ENCODE measurements around the gene CELF2.
A peak's percentile ranks its signal among the peaks of the same experiment; 100 is the strongest.

CELF2 gene

GRCh38 chr10:11148142-11149028, 130.7 kb downstream of the CELF2 start:
- H3K9me3 ChIP-seq (ENCODE audit: control insufficient read depth in 1 of 2, low read length in 2 of 2) = no peaks in the 10 kb centered on the region
- peaks cover 12 to 45% of the 10 kb centered on the region in 2 donors for H3K4me1 ChIP-seq (ENCODE audit: control insufficient read depth in 1 of 2, insufficient read depth in 2 of 2, low read length in 2 of 2)
- H3K36me3 ChIP-seq (ENCODE audit: control insufficient read depth in 1 of 2, insufficient read depth in 2 of 2, low read length in 2 of 2) = no peaks in the 10 kb centered on the region
- H3K27ac ChIP-seq (ENCODE audit: low read depth, low read length) = no peak overlapping the region
- H3K9ac ChIP-seq (ENCODE audit: low read depth in 1 of 2, low read length in 2 of 2) = no peak overlapping the region
- no peaks in the 10 kb centered on the region for H3K27me3 ChIP-seq (ENCODE audit: control insufficient read depth in 1 of 2, insufficient read depth in 2 of 2, low read length in 2 of 2)
- no peak overlapping the region for H3K4me3 ChIP-seq (ENCODE audit: low read depth in 1 of 2, low read length in 2 of 2)

DNA sequence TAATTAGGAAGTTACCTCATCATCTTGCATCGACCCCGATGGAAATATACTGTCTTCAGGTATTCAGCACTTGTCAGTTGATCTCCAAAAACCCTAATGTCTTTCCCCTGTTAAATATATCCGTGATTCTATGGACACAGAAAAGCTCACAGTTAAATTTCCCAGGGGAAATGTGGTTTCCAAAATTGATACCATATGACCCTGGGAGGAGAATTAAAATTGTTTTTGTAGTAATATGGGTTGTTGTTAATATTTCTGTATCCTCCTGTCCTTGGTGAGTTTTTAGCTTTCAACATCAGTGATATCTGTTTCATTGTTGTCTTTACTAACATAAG, 132.1 kb downstream of the CELF2 start:
- Histone ChIP-seq H3K27ac (ENCODE audit: low read depth, low read length) (no peak overlapping the region), H3K9me3 (ENCODE audit: control insufficient read depth in 1 of 2, low read length in 2 of 2) (no peaks in the 10 kb centered on the region), H3K27me3 (ENCODE audit: control insufficient read depth in 1 of 2, insufficient read depth in 2 of 2, low read length in 2 of 2) (no peaks in the 10 kb centered on the region), H3K36me3 (ENCODE audit: control insufficient read depth in 1 of 2, insufficient read depth in 2 of 2, low read length in 2 of 2) (no peaks in the 10 kb centered on the region), H3K4me1 (ENCODE audit: control insufficient read depth in 1 of 2, insufficient read depth in 2 of 2, low read length in 2 of 2) (peaks cover 12 to 45% of the 10 kb centered on the region in 2 donors), H3K9ac (ENCODE audit: low read depth in 1 of 2, low read length in 2 of 2) (peak overlapping the region in 1 of 2 donors; percentile 12), H3K4me3 (ENCODE audit: low read depth in 1 of 2, low read length in 2 of 2) (peak overlapping the region in 1 of 2 donors; percentile 9)

DNA sequence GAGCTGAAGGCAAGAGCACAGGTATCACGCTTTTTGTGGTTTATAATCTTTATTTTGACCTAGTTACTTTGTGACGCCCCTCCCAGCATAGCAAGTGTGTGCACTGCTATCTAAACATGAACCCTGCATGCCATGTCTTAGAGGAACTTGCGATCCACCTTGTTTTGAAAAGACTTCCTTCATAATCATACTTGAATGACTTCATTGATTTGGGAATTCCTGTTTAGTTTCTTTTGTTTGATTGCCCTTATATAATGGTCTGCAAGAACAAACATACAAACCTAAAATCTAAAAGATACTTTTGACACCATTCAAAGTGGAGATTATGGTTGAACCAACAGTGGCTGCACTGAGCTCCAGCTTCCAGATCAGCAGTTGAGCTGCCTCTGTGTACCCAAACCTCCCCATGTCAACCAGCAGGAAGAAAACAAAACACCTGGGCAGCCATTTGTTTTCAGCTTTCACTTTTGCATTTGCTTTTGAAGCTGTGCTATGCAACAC, 132.6 kb downstream of the CELF2 start:
- Histone ChIP-seq H3K27me3 (ENCODE audit: control insufficient read depth in 1 of 2, insufficient read depth in 2 of 2, low read length in 2 of 2) (no peaks in the 10 kb centered on the region), H3K4me3 (ENCODE audit: low read depth in 1 of 2, low read length in 2 of 2) (peak overlapping the region; percentile 18 to 32), H3K27ac (ENCODE audit: low read depth, low read length) (no peak overlapping the region), H3K36me3 (ENCODE audit: control insufficient read depth in 1 of 2, insufficient read depth in 2 of 2, low read length in 2 of 2) (no peaks in the 10 kb centered on the region), H3K9me3 (ENCODE audit: control insufficient read depth in 1 of 2, low read length in 2 of 2) (no peaks in the 10 kb centered on the region), H3K9ac (ENCODE audit: low read depth in 1 of 2, low read length in 2 of 2) (peak overlapping the region; percentile 9 to 12), H3K4me1 (ENCODE audit: control insufficient read depth in 1 of 2, insufficient read depth in 2 of 2, low read length in 2 of 2) (peaks cover 12 to 45% of the 10 kb centered on the region in 2 donors)

DNA sequence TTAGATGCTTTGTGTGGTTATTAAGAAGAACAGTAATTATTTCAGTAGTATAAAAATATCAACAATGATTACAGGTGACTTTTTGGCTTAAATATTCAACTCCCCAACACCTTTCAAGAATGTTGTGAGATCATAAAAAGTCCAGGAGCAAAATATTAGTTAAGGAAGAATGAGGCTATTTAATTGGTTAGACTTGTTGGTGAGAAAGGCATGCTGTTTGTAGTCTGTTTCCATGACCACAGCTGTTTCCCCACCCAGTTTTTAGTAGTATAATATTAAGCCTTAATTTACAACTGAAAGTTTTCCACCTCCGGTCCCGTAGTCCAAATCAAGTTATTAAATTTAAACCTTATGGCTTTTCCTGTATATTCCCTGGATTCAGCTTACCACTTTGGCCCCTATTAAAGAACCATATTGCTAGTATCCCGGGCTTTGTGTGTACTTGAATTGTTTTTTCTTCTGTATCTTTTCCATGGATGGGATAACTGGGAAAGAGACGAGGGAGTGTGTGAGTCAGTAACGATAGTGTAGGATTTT, 133.3 kb downstream of the CELF2 start:
- Histone ChIP-seq H3K9ac (ENCODE audit: low read depth in 1 of 2, low read length in 2 of 2) (no peak overlapping the region), H3K27me3 (ENCODE audit: control insufficient read depth in 1 of 2, insufficient read depth in 2 of 2, low read length in 2 of 2) (no peaks in the 10 kb centered on the region), H3K36me3 (ENCODE audit: control insufficient read depth in 1 of 2, insufficient read depth in 2 of 2, low read length in 2 of 2) (no peaks in the 10 kb centered on the region), H3K9me3 (ENCODE audit: control insufficient read depth in 1 of 2, low read length in 2 of 2) (no peaks in the 10 kb centered on the region), H3K27ac (ENCODE audit: low read depth, low read length) (no peak overlapping the region), H3K4me3 (ENCODE audit: low read depth in 1 of 2, low read length in 2 of 2) (peak overlapping the region in 1 of 2 donors; percentile 12), H3K4me1 (ENCODE audit: control insufficient read depth in 1 of 2, insufficient read depth in 2 of 2, low read length in 2 of 2) (peaks cover 11 to 39% of the 10 kb centered on the region in 2 donors)

GRCh38 chr10:11152801-11153200, 135.1 kb downstream of the CELF2 start:
- H3K4me3 ChIP-seq (ENCODE audit: low read depth in 1 of 2, low read length in 2 of 2) = no peak overlapping the region
- no peaks in the 10 kb centered on the region for H3K9me3 ChIP-seq (ENCODE audit: control insufficient read depth in 1 of 2, low read length in 2 of 2)
- no peak overlapping the region for H3K27ac ChIP-seq (ENCODE audit: low read depth, low read length)
- no peak overlapping the region for H3K9ac ChIP-seq (ENCODE audit: low read depth in 1 of 2, low read length in 2 of 2)
- no peaks in the 10 kb centered on the region for H3K36me3 ChIP-seq (ENCODE audit: control insufficient read depth in 1 of 2, insufficient read depth in 2 of 2, low read length in 2 of 2)
- no peaks in the 10 kb centered on the region for H3K27me3 ChIP-seq (ENCODE audit: control insufficient read depth in 1 of 2, insufficient read depth in 2 of 2, low read length in 2 of 2)
- peaks cover 5 to 23% of the 10 kb centered on the region in 2 donors for H3K4me1 ChIP-seq (ENCODE audit: control insufficient read depth in 1 of 2, insufficient read depth in 2 of 2, low read length in 2 of 2)

DNA sequence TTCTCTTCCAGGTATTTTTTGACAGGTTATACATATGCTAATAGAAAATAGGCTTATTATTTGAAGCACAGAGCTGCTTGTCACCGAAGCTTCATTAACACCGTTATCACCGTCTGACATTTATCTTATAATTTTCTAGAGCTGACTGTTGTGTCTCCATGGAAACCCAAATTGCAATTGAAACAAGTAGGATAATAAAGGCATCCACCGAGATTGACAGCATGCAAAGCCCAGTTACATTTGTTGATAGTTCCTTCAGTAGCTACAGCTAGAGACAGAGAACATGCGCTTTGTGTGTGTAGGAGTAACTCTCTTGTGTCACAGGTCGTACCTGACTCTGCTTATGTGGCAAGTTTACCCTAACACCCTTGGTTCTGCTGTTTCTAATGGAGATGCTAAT, 135.6 kb downstream of the CELF2 start:
- Histone ChIP-seq H3K9ac (ENCODE audit: low read depth in 1 of 2, low read length in 2 of 2) (no peak overlapping the region), H3K9me3 (ENCODE audit: control insufficient read depth in 1 of 2, low read length in 2 of 2) (no peaks in the 10 kb centered on the region), H3K27ac (ENCODE audit: low read depth, low read length) (no peak overlapping the region), H3K27me3 (ENCODE audit: control insufficient read depth in 1 of 2, insufficient read depth in 2 of 2, low read length in 2 of 2) (no peaks in the 10 kb centered on the region), H3K36me3 (ENCODE audit: control insufficient read depth in 1 of 2, insufficient read depth in 2 of 2, low read length in 2 of 2) (no peaks in the 10 kb centered on the region), H3K4me1 (ENCODE audit: control insufficient read depth in 1 of 2, insufficient read depth in 2 of 2, low read length in 2 of 2) (peaks cover 5 to 19% of the 10 kb centered on the region in 2 donors), H3K4me3 (ENCODE audit: low read depth in 1 of 2, low read length in 2 of 2) (no peak overlapping the region)

DNA sequence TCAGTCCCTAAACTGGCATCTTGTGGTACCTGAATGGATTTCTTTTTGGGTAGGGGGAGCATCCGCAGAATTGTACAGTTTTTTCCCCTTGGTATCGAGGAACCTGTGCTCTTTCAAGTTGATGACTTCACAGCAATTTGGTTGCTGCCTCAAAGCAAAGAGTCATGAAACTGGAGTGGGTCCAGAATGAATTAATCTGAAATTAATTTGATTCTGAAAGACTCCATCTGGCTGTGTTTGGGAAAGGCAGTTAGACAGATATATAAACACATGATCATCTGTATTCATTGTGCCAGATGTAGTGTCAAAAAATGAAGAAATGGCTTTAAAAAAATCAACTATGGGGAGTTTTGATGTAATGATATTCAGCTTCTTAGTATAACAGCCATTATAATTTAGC, 136.1 kb downstream of the CELF2 start:
- Histone ChIP-seq H3K9me3 (ENCODE audit: control insufficient read depth in 1 of 2, low read length in 2 of 2) (no peaks in the 10 kb centered on the region), H3K27me3 (ENCODE audit: control insufficient read depth in 1 of 2, insufficient read depth in 2 of 2, low read length in 2 of 2) (no peaks in the 10 kb centered on the region), H3K9ac (ENCODE audit: low read depth in 1 of 2, low read length in 2 of 2) (no peak overlapping the region), H3K27ac (ENCODE audit: low read depth, low read length) (no peak overlapping the region), H3K4me1 (ENCODE audit: control insufficient read depth in 1 of 2, insufficient read depth in 2 of 2, low read length in 2 of 2) (peaks cover 5 to 17% of the 10 kb centered on the region in 2 donors), H3K36me3 (ENCODE audit: control insufficient read depth in 1 of 2, insufficient read depth in 2 of 2, low read length in 2 of 2) (no peaks in the 10 kb centered on the region), H3K4me3 (ENCODE audit: low read depth in 1 of 2, low read length in 2 of 2) (no peak overlapping the region)

DNA sequence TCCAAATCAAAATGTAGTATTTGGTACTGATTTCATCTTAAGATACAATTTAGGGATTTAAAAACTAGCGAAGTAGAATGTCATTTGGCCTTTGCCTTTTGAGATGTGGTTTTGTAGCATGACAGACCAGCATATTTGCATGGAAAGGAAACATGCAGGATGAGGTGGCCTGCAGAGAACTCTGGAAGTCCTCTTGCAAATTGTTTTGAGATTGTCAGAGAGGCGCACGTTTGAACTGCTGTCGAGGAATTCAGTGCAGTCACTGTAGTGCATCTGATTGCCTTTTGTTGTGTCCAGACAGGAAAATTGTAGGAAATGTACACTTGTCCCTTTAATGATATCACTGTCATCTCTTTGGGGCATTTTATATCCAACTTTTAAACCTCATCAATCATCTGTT, 136.7 kb downstream of the CELF2 start:
- no peaks in the 10 kb centered on the region for H3K27me3 ChIP-seq (ENCODE audit: control insufficient read depth in 1 of 2, insufficient read depth in 2 of 2, low read length in 2 of 2)
- H3K9ac ChIP-seq (ENCODE audit: low read depth in 1 of 2, low read length in 2 of 2) = no peak overlapping the region
- no peak overlapping the region for H3K4me3 ChIP-seq (ENCODE audit: low read depth in 1 of 2, low read length in 2 of 2)
- H3K4me1 ChIP-seq (ENCODE audit: control insufficient read depth in 1 of 2, insufficient read depth in 2 of 2, low read length in 2 of 2) = peaks cover 5 to 17% of the 10 kb centered on the region in 2 donors
- no peaks in the 10 kb centered on the region for H3K9me3 ChIP-seq (ENCODE audit: control insufficient read depth in 1 of 2, low read length in 2 of 2)
- no peaks in the 10 kb centered on the region for H3K36me3 ChIP-seq (ENCODE audit: control insufficient read depth in 1 of 2, insufficient read depth in 2 of 2, low read length in 2 of 2)
- no peak overlapping the region for H3K27ac ChIP-seq (ENCODE audit: low read depth, low read length)

GRCh38 chr10:11154849-11155498, 137.3 kb downstream of the CELF2 start:
- H3K4me1 ChIP-seq (ENCODE audit: control insufficient read depth in 1 of 2, insufficient read depth in 2 of 2, low read length in 2 of 2) = peaks cover 4 to 17% of the 10 kb centered on the region in 2 donors
- no peak overlapping the region for H3K4me3 ChIP-seq (ENCODE audit: low read depth in 1 of 2, low read length in 2 of 2)
- H3K27me3 ChIP-seq (ENCODE audit: control insufficient read depth in 1 of 2, insufficient read depth in 2 of 2, low read length in 2 of 2) = no peaks in the 10 kb centered on the region
- H3K27ac ChIP-seq (ENCODE audit: low read depth, low read length) = no peak overlapping the region
- H3K9ac ChIP-seq (ENCODE audit: low read depth in 1 of 2, low read length in 2 of 2) = no peak overlapping the region
- H3K36me3 ChIP-seq (ENCODE audit: control insufficient read depth in 1 of 2, insufficient read depth in 2 of 2, low read length in 2 of 2) = no peaks in the 10 kb centered on the region
- no peaks in the 10 kb centered on the region for H3K9me3 ChIP-seq (ENCODE audit: control insufficient read depth in 1 of 2, low read length in 2 of 2)

DNA sequence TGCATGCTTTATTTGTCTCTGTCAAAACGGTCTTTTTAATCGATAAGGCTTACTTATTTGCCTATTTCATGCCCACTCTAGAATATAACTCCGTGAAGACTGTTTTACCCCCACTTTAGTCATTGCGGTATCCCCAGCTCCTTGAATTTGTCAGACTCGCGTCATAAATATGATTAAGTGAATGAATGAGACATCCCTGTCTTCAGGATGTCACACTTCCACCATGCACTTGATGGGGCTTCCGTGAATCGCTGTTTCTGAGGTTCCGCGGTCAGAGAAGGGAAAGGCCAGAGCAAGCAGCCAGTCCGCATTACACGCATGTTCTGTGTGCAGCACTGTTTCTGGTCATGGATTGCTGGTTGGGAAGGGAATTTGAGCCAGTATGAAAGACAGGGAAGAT, 138.8 kb downstream of the CELF2 start:
- Histone ChIP-seq H3K27me3 (ENCODE audit: control insufficient read depth in 1 of 2, insufficient read depth in 2 of 2, low read length in 2 of 2) (no peaks in the 10 kb centered on the region), H3K9me3 (ENCODE audit: control insufficient read depth in 1 of 2, low read length in 2 of 2) (no peaks in the 10 kb centered on the region), H3K9ac (ENCODE audit: low read depth in 1 of 2, low read length in 2 of 2) (no peak overlapping the region), H3K4me3 (ENCODE audit: low read depth in 1 of 2, low read length in 2 of 2) (no peak overlapping the region), H3K36me3 (ENCODE audit: control insufficient read depth in 1 of 2, insufficient read depth in 2 of 2, low read length in 2 of 2) (no peaks in the 10 kb centered on the region), H3K27ac (ENCODE audit: low read depth, low read length) (no peak overlapping the region), H3K4me1 (ENCODE audit: control insufficient read depth in 1 of 2, insufficient read depth in 2 of 2, low read length in 2 of 2) (peaks cover 3 to 9% of the 10 kb centered on the region in 2 donors)
